HG02571 (cell line): ENCODE results near the gene DRGX.
A peak's percentile ranks its signal among the peaks of the same experiment; 100 is the strongest.

Experiments
- ATAC-seq: cut with Tn5 transposase; IDR thresholded peaks from one replicate; pipeline ENCODE4 v1.9.1; 2021; ENCODE audit warnings: mild to moderate bottlenecking, moderate library complexity; ENCODE audit not compliant: unreplicated experiment

DRGX gene

GRCh38 chr10:49364051-49364450 lies 31.8 kb downstream of the DRGX start:
- ATAC-seq: no peak

DNA sequence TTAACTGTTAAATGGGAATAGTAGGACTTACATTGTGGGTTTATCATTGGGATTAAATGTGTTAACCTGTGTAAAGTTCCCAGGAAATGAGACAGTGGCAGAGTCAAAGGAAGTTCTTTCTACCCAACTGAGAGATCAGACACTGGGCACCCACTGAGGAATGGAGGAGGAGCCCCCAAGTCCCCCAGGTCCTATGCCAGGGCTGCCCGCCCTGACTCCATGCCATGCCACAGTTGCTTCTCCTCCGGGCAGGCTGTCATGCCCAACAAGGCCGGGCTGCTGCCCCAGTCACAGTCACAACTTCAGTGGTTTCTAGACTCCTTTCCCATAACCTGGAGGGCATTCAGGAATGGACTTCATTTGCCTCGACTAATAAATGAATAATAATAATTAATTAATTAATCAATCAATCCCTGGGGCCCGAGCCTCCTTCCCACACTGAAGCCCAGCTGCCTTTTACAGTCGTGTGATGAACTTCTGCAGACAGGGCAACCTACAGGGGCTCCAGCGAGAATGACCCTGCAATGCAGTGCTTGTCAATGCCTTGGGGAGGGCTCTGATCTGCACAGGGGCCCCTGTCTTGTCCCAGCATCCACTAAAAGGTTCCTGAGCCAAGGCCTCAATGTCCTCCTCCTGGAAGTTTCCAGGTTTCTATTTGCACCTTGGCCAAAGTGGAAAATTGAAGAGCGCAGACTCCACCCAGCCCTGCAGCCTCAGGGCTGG lies 32.4 kb downstream of the DRGX start:
- no peak for ATAC-seq

GRCh38 chr10:49362596-49363260 lies 33.2 kb downstream of the DRGX start:
- peak; percentile 76 for ATAC-seq

GRCh38 chr10:49361735-49362568 lies 33.9 kb downstream of the DRGX start:
- no peak for ATAC-seq

DNA sequence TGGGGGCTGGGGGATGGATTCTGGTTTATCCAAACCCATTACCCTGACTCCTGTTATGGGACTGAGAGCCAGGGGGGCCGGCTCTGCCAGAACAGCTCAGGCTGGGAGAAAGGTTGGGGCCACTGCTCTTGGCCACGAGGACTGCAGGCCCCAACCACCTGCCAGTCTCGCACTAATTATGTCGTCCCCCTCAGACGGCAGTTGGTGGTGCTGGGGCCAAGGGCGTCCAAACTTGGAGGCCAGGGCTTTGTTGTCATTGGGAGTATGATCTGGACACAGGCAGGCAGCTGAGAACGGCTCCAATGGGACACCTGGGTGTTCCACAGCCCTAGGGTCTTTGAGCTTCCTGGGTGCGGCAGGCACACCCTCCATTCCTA lies 34.7 kb downstream of the DRGX start:
- ATAC-seq: no peak

DNA sequence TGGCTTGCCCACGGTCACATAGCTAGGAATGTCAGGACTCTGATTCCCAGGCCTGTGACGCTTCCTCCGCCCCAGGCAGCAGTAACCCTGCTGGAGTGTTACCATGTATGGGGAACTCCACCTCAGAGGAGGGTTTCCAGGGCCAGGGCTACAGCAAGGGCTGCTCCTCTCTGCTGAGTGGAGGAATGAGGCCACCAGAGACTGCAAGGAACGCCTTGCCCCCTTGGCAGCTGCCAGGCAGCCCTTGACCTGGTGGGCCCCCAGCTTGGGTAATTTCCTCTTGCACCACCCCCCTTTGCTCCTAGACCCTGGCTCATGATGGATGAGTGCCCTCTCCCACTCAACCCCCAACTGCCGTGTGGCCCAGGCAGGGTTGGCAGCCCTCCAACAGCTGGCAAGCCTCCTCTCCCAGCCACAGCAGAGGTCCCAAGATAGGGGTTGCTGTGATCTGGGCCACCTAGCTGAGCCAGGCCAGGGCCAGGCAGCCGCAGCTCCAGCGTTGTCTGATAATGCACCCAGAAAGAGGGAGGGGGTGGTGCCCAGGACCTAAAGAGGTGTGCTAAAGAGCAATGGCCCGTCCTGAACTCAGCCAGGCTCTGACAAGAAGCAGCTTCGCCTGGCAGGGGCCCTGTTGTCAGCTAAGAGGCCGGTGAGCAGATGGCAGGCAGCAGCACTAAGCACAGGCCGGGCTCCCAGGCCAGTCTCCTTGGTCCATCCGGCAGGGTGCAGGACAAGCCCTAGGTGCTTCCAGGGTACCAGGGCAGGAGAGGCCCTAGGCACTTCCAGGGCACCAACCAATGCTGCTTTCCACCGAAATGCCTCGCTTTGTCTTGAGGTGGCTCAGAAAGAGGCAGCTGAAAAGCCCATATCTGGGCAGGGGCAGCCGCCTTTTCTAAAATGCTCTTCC lies 35.4 kb downstream of the DRGX start:
- ATAC-seq: no peak

DNA sequence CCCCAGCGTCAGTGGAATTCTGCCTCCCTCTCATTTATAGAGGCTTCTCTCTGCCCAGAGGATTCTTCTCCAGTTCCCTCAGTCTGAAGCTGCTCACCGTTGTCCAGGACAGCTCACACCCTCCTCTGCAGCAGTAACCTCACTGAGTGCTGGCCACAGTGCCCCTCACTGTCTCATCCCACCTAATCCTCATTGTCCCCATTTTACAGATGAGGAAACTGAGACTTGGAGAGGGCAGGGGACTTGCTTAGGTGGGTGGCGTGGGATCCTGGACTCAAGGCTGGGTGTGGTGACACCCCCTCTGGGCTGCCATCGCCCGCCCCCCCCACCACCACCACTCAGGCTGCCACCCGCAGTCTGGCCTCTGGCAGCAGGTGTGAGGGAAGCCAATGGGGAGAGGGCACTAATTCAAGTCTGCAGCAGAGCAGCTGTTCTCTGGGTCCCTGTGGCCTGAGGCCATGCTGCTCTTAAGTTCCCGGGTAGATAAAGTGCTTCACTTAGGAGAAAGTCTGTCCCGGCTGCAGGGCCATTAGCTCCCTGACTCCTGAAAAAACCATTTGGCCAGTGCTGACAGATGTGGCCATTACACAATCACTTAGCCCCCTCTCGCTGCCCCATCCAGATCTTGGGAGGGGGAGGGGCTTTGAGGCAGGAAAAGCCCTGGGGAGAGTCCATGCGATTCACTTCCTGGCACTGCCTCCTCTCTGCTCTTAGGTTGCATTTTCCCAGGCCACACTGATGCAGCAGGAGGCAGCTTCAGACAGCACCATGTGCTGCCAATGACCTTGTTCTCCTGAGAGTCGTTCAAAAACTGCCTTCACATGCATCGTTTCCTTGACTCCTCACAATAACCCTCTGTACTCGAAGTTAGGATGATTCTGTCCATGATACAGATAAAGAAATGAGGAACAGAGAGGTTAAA lies 36.3 kb downstream of the DRGX start:
- no peak for ATAC-seq

DNA sequence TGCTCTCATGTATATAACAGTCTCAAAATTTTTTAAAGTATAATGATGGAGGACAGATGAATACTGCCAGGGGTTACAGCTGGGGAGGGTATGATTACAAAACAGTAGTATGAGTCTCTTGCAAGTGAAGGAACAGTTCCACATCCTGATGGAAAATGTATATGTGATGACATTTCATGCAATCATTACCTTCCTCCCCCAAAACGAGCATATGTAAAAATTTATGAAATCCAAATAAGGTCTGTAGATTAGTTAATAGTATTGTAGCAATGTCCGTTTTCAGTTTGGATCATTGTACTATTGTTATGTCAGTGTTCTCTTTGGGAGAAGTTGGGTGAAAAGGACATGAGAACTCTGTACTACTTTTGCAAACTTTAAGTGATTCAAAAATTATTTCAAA lies 38.0 kb downstream of the DRGX start:
- no peak for ATAC-seq

DNA sequence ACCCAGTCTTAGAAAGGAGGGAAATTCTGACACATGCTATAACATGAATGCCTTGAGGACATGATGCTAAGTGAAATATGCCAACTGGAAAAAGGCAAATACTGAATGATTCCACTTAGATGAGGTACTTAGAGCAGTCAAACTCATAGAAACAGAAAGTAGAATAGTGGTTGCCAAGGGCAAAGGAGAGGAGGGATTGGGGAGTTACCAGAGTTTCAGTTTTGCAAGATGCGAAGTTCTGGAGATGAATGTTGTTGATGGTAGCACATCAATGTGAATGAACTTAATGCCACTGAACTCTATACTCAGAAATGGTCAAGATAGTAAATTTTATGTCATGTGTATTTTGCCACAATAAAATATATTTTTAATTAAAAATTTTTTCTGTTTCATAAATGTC lies 38.9 kb downstream of the DRGX start:
- ATAC-seq: no peak

DNA sequence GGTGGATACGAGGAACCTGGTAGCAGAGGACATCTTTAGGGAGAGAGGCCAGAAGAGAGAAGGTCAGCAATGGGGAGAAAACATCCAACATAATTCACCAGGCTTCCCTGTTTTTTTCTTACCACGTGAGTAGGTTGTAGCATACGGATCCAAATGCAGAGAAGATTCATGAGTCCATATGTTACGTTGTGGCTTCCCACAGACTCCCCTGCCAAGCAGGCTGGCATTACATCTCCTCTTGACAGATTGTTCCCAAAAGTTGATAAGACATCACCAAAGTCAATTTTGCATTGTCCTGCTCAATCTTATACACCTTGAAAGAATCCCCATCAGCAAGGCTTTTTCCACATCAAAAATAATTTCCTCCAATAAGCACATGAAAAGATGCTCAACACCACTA lies 39.7 kb downstream of the DRGX start:
- ATAC-seq: no peak

GRCh38 chr10:49355221-49355620 lies 40.7 kb downstream of the DRGX start:
- ATAC-seq: no peak

- no peak for ATAC-seq
These were observed 41.3 kb downstream of the DRGX start for GRCh38 chr10:49354593-49354992.

- no peak for ATAC-seq
These were observed 41.9 kb downstream of the DRGX start for GRCh38 chr10:49353895-49354566.

DNA sequence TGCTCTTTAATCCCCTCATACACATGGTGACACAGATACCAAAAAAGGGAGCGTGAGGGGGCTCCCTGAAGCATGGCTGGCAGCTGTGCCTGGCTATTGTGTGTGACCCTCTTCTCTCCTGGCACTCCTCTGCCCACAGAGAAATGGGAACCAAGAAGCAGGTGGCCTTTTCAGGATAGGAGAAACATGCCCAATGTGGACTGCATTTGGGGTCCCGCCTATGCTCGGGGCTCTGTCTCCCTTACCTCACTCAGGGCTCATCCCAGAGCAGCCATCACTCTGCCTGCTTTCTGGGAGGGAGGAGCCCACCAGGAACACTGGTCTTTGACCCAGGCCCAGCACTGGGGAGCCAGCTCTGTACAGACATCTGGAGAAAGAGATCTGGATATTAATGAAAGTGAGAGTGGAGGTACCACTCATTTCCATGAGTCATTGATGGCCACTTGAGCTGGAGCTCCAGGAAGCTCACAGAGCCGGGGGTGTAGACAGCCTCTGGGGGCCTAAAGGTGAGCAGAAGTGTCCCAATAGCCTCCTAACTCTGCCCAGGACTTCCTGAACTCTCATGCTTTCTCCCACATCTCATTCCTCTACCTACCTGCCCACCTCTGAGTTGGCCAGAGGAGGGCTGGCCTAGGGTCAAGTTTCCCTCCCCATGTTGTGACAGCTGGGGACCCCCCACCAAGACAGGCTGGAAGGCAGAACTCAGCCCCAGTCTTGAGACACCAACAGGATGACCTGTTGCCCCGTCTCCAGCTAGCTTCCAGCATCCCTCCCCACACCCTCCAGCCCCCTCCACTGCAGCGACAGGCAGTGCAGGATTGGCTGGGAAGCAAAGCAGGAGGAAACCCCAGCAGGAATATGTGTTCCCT lies 42.6 kb downstream of the DRGX start:
- no peak for ATAC-seq

- no peak for ATAC-seq
These were observed 43.6 kb downstream of the DRGX start for GRCh38 chr10:49352323-49352722.

GRCh38 chr10:49351669-49352068 lies 44.2 kb downstream of the DRGX start:
- no peak for ATAC-seq

DNA sequence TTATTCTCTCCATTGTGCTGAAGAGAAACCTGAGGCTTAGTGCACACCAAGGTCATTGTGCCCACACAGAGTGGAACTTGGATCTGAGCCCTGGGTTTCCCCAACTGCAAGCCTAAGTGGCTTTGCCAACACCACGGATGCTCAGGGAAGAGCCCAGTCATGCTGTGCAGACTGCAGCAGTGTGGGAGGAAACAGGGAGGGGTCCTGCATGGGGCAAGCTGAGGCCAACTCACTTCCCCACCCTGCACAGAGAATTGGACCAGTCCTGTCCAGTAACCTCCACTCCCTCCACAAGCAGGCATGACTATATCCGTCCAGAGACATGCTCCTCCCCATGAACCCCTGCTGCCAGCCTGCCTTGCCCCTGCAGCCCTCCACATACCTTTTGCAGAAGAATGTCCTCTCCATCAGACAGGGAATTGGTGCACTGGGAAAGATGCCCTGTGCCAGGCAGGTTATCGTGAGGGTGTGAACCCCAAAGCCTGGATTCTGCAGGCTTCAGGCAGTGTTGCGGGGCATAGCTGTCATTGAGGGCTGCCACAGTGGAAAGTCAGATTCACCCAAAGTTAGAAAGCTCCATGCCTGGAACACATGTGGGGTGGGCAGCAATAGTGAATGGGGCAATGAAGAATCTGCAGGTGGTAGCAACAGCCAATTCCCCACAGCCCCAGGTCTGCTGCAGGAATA lies 44.9 kb downstream of the DRGX start:
- ATAC-seq: no peak

GRCh38 chr10:49350138-49350537 lies 45.8 kb downstream of the DRGX start:
- no peak for ATAC-seq
